Mesodermal cell (in vitro differentiated cells): ENCODE measurements around the gene GNG2.
A peak's percentile ranks its signal among the peaks of the same experiment; 100 is the strongest.

Experiments used
- H3K27ac ChIP-seq: 2 replicates; pipeline ENCODE4 v1.7.0; 2013; ENCODE audit warnings: mild to moderate bottlenecking, low read depth, low read length, moderate library complexity; ENCODE audit not compliant: severe bottlenecking
- H3K36me3 ChIP-seq: 2 replicates; pipeline ENCODE4 v1.7.1; 2013; ENCODE audit warnings: mild to moderate bottlenecking, low read length, moderate library complexity; ENCODE audit not compliant: control insufficient read depth, insufficient read depth
- H3K4me1 ChIP-seq: one replicate; pipeline ENCODE4 v1.7.1; 2013; ENCODE audit warnings: mild to moderate bottlenecking, low read length; ENCODE audit not compliant: insufficient read depth, control insufficient read depth, poor library complexity, severe bottlenecking
- H3K4me3 ChIP-seq: 2 replicates; pipeline ENCODE4 v1.7.0; 2013; ENCODE audit warnings: low read length, control low read depth, mild to moderate bottlenecking; ENCODE audit not compliant: insufficient read depth, poor library complexity, severe bottlenecking; ENCODE audit errors: extremely low read depth
- H3K9me3 ChIP-seq: 2 replicates; pipeline ENCODE4 v1.7.1; 2013; ENCODE audit warnings: mild to moderate bottlenecking, low read length, moderate library complexity; ENCODE audit not compliant: control insufficient read depth
- WGBS, 2 experiments: methylation state at CpG; one replicate each; pipeline ENCODE4 v1.1.5; 2013; ENCODE audit warnings: missing lambda C conversion rate in 2 of 2; ENCODE audit not compliant: insufficient coverage in 2 of 2; 5-methylcytosine and 5-hydroxymethylcytosine counted together

Gene GNG2

GRCh38 chr14:52007637-52008036 lies 147.2 kb downstream of the GNG2 start:
- Histone ChIP-seq H3K4me3 (no peak overlapping the region), H3K9me3 (no peaks in the 10 kb centered on the region), H3K4me1 (no peaks in the 10 kb centered on the region), H3K36me3 (peaks cover 86% of the 10 kb centered on the region), H3K27ac (no peak overlapping the region)
- WGBS, 2 experiments = 100% methylated on average over 1 of the region's 1 CpG

- 96 to 100% methylated on average over 3 to 4 of the region's 4 CpGs for WGBS, 2 experiments
- no peak overlapping the region for H3K27ac ChIP-seq
- H3K9me3 ChIP-seq = no peaks in the 10 kb centered on the region
- no peaks in the 10 kb centered on the region for H3K4me1 ChIP-seq
- no peak overlapping the region for H3K4me3 ChIP-seq
- H3K36me3 ChIP-seq = peaks cover 83% of the 10 kb centered on the region
Measured at GRCh38 chr14:52008136-52008535, 147.7 kb downstream of the GNG2 start.

GRCh38 chr14:52010173-52010693 lies 149.8 kb downstream of the GNG2 start:
- WGBS, 2 experiments = 94 to 100% methylated on average over 2 of the region's 3 CpGs

GRCh38 chr14:52011523-52011922 lies 151.1 kb downstream of the GNG2 start:
- WGBS, 2 experiments = 98% methylated on average over 9 of the region's 9 CpGs
- Histone ChIP-seq H3K27ac (peak overlapping the region; percentile 10), H3K9me3 (no peaks in the 10 kb centered on the region), H3K4me1 (peaks cover 13% of the 10 kb centered on the region), H3K36me3 (peaks cover 78% of the 10 kb centered on the region), H3K4me3 (no peak overlapping the region)

More at GRCh38 chr14:52010173-52010693, 149.8 kb downstream of the GNG2 start:
- H3K36me3 ChIP-seq = peaks cover 85% of the 10 kb centered on the region
- peaks cover 2% of the 10 kb centered on the region for H3K4me1 ChIP-seq
- H3K9me3 ChIP-seq = no peaks in the 10 kb centered on the region
- no peak overlapping the region for H3K27ac ChIP-seq
- H3K4me3 ChIP-seq = no peak overlapping the region

GRCh38 chr14:52012635-52013034 lies 152.2 kb downstream of the GNG2 start:
- Histone ChIP-seq H3K27ac (no peak overlapping the region), H3K36me3 (peaks cover 80% of the 10 kb centered on the region), H3K9me3 (no peaks in the 10 kb centered on the region), H3K4me1 (peaks cover 18% of the 10 kb centered on the region), H3K4me3 (no peak overlapping the region)
- WGBS, 2 experiments = 88 to 94% methylated on average over 3 to 4 of the region's 4 CpGs

GRCh38 chr14:52013984-52014600 lies 153.7 kb downstream of the GNG2 start:
- Histone ChIP-seq H3K27ac (peak overlapping the region; percentile 18), H3K4me1 (peaks cover 18% of the 10 kb centered on the region), H3K36me3 (peaks cover 80% of the 10 kb centered on the region), H3K4me3 (no peak overlapping the region), H3K9me3 (no peaks in the 10 kb centered on the region)
- 88% methylated on average over 6 of the region's 11 CpGs; no CpG with 5 or more reads in 1 of the 2 experiments for WGBS, 2 experiments

- WGBS, 2 experiments = 86 to 91% methylated on average over 14 to 15 of the region's 15 CpGs
- Histone ChIP-seq H3K36me3 (peaks cover 80% of the 10 kb centered on the region), H3K4me1 (peaks cover 18% of the 10 kb centered on the region)
Measured at GRCh38 chr14:52014601-52015267, 154.3 kb downstream of the GNG2 start.

GRCh38 chr14:52015411-52016030 lies 155.1 kb downstream of the GNG2 start:
- no peak overlapping the region for H3K4me3 ChIP-seq
- WGBS, 2 experiments = 80 to 84% methylated on average over 6 to 8 of the region's 8 CpGs
- no peak overlapping the region for H3K27ac ChIP-seq
- H3K4me1 ChIP-seq = peaks cover 25% of the 10 kb centered on the region
- H3K9me3 ChIP-seq = no peaks in the 10 kb centered on the region
- H3K36me3 ChIP-seq = peaks cover 82% of the 10 kb centered on the region

More at GRCh38 chr14:52014601-52015267, 154.3 kb downstream of the GNG2 start:
- Histone ChIP-seq H3K4me3 (no peak overlapping the region), H3K27ac (peak overlapping the region; percentile 18), H3K9me3 (no peaks in the 10 kb centered on the region)

GRCh38 chr14:52018252-52018651 lies 157.8 kb downstream of the GNG2 start:
- WGBS, 2 experiments = 100% methylated on average over 1 of the region's 4 CpGs; no CpG with 5 or more reads in 1 of the 2 experiments
- Histone ChIP-seq H3K4me1 (peaks cover 44% of the 10 kb centered on the region), H3K4me3 (no peak overlapping the region), H3K9me3 (no peaks in the 10 kb centered on the region), H3K36me3 (peaks cover 71% of the 10 kb centered on the region), H3K27ac (no peak overlapping the region)

GRCh38 chr14:52018970-52019369 lies 158.6 kb downstream of the GNG2 start:
- Histone ChIP-seq H3K4me1 (peaks cover 51% of the 10 kb centered on the region), H3K9me3 (no peaks in the 10 kb centered on the region), H3K36me3 (peaks cover 71% of the 10 kb centered on the region), H3K4me3 (no peak overlapping the region), H3K27ac (no peak overlapping the region)
- WGBS, 2 experiments = 97 to 100% methylated on average over 6 to 8 of the region's 8 CpGs
